ENCODE measurements around the gene RUNX1.

The RUNX1 gene

DNA sequence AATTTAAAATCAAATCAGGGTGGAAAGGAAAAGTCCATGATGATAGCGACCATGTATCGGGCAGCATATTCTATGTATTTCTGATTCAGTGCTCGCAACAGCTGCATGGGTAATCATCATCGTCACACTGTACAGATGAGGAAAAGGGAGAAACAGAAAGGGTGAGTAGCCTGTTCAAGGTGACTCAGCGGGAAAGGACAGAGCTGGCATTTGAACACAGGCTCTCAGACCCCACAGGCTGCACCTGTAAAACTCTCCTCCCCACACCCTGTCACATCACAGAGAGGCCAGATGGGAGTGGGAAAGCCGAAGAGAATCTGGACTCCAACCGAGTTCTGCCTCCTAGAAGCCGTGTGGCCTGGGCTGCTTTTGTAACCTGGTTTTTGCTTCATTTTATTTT lies 14.0 kb downstream of the RUNX1 start:
- Histone ChIP-seq H3K4me1 (ENCODE audit: control insufficient read depth, insufficient read depth, low read length) (no peaks in the 10 kb centered on the region), H3K27me3 (ENCODE audit: control insufficient read depth, insufficient read depth, low read length) (no peaks in the 10 kb centered on the region), H3K9ac (ENCODE audit: low read depth, low read length) (no peak overlapping the region), H3K9me3 (replicated peaks; ENCODE audit: low read length) (no peaks in the 10 kb centered on the region), H3K4me2 (ENCODE audit: low read length) (no peak overlapping the region), H3K36me3 (ENCODE audit: insufficient read depth, low read length) (peaks cover 19% of the 10 kb centered on the region), H3K4me3 (ENCODE audit: low read length) (no peak overlapping the region)

DNA sequence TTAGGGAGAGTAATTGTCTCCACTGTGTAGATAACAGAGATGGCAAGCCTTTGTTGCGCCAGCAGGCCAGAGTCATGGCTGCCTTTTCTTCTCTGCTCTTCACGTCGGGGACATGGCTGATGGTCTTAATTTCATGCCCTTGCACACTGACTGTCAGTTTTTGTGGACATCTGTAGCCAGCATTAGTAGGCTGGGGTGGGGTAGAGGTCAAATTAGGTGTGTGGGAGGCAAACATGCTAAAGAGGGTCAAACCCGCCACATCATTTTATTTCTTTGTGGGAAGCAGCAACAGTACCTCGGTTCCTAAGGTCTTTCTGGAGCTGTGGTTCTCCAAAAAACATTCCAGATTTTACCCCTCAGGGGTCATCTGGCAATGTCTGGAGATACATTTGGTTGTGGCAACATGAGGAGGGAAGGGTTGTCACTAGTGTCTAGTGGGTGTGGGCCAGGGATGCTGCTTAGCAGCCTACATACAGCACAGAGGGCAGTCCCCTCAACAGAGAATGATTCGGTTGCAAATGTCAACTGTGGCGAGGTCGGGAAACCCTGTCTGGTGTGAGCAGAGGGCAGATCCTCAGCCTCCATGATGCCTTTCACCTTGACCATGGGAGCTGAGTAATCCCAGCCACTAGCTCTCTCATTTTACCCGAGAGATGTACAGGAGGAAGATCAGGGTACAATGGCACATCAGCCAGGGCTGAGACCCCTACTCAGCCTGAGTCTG lies 14.7 kb downstream of the RUNX1 start:
- Histone ChIP-seq H3K9me3 (replicated peaks; ENCODE audit: low read length) (no peaks in the 10 kb centered on the region), H3K9ac (ENCODE audit: low read depth, low read length) (no peak overlapping the region), H3K4me1 (ENCODE audit: control insufficient read depth, insufficient read depth, low read length) (no peaks in the 10 kb centered on the region), H3K27me3 (ENCODE audit: control insufficient read depth, insufficient read depth, low read length) (no peaks in the 10 kb centered on the region), H3K4me3 (ENCODE audit: low read length) (no peak overlapping the region), H3K36me3 (ENCODE audit: insufficient read depth, low read length) (peaks cover 15% of the 10 kb centered on the region), H3K4me2 (ENCODE audit: low read length) (no peak overlapping the region)

DNA sequence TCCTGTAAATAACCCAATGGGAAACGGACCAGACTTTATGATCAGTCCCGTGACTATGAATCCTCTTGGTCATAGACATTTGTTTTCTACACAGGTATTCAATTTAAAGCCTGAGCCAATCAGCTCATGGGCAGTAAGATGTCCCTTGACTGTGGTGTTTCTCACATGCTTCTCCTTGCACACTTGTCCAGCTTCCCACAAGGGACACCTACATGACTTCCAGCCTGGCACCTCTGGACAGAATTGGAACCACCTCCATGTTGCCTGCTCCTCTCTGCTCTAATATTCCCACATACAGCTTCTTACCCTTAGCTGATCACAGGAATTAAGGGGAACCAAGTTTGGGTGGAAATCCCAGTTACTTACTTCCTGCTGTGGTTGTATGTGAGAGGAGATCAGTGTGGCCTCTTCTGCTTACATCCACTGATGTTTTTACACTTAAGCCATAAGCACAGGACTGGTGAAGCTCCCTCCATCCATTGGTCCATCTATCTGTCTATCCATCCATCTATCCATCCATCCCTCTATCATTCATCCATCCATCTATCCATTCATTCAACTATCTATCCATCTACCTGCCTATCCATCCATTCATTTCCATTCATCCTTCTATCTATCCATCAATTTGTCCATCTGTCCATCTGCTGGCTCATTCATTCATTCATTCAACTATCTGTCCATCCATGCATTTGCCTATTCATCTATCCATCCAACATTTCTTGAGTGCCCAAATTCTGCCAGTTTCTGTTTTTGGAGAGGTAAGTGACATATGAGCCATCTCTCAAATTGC lies 16.4 kb downstream of the RUNX1 start:
- Histone ChIP-seq H3K9me3 (replicated peaks; ENCODE audit: low read length) (no peaks in the 10 kb centered on the region), H3K9ac (ENCODE audit: low read depth, low read length) (no peak overlapping the region), H3K27me3 (ENCODE audit: control insufficient read depth, insufficient read depth, low read length) (no peaks in the 10 kb centered on the region), H3K4me2 (ENCODE audit: low read length) (no peak overlapping the region), H3K36me3 (ENCODE audit: insufficient read depth, low read length) (peaks cover 12% of the 10 kb centered on the region), H3K4me1 (ENCODE audit: control insufficient read depth, insufficient read depth, low read length) (peaks cover 6% of the 10 kb centered on the region), H3K4me3 (ENCODE audit: low read length) (no peak overlapping the region)

DNA sequence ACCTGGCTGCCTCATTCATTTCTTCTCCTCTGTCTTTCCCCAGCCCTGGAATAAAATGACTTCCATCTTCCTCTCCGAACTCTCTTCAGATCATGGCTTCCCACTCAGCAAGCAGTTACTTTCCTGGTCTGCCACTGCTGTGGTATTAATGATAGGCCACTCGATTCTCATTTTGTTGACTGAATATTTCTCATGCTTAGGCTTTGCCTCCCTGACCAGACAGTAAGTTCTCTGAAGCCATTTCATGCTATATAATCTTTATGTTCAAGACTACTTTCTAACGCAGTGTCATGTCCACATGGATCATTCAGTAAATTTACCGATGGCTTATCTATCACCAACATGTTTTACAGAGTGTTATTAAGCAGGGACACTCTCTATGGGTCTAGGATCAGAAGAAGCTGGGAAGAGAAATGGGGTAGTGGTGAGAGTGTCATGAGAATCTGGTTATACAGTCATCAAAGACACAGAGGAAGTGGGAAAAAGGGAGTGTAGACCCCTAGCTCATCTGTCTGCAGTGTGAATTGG lies 20.6 kb downstream of the RUNX1 start:
- Histone ChIP-seq H3K27me3 (ENCODE audit: control insufficient read depth, insufficient read depth, low read length) (no peaks in the 10 kb centered on the region), H3K4me2 (ENCODE audit: low read length) (no peak overlapping the region), H3K4me3 (ENCODE audit: low read length) (no peak overlapping the region), H3K9me3 (replicated peaks; ENCODE audit: low read length) (no peaks in the 10 kb centered on the region), H3K4me1 (ENCODE audit: control insufficient read depth, insufficient read depth, low read length) (peaks cover 13% of the 10 kb centered on the region), H3K9ac (ENCODE audit: low read depth, low read length) (no peak overlapping the region), H3K36me3 (ENCODE audit: insufficient read depth, low read length) (peaks cover 6% of the 10 kb centered on the region)

DNA sequence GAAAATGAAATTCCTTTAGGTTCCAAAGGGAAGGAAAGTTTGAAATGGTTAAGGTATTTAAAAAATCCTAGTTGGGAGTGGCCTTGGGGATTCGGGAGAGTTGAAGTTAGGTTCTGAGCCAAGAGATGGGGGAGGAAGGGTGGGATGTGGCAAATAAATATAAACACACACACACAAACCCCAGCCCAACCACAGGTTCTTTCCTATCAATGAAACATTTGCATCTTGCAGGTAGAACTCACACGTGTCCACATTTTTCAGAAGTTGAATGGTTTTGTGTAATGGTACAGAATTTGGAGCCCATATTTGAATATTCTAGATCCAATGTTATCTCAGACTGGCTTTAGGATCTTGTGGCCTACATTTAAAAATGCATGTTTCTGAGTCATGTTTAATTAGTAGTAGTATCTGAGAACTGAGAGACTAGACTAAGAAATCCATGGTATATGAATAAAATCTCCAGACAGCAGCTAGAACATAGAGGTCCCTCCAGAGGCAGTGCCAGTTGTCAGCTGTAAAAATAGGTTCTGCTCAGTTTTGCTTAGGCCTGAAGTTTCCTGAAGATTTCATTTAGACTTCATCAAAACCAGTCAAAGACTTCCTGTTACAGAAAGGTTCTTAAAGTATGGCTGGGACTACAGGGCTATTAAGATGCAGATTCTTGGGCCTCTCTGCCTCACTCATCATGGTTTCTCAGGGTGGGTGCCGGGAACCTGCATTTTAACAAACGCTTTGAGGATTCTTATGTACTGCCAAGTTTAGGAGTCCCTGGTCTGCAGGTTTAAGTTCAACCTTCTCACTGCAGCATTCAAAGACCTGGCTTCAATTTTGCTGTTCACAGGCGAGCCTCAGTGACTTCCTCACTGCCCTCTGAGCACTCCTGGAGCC lies 21.3 kb downstream of the RUNX1 start:
- H3K9me3 ChIP-seq (replicated peaks; ENCODE audit: low read length) = no peaks in the 10 kb centered on the region
- no peak overlapping the region for H3K4me3 ChIP-seq (ENCODE audit: low read length)
- peaks cover 6% of the 10 kb centered on the region for H3K36me3 ChIP-seq (ENCODE audit: insufficient read depth, low read length)
- no peak overlapping the region for H3K9ac ChIP-seq (ENCODE audit: low read depth, low read length)
- H3K4me1 ChIP-seq (ENCODE audit: control insufficient read depth, insufficient read depth, low read length) = peaks cover 13% of the 10 kb centered on the region
- H3K27me3 ChIP-seq (ENCODE audit: control insufficient read depth, insufficient read depth, low read length) = no peaks in the 10 kb centered on the region
- no peak overlapping the region for H3K4me2 ChIP-seq (ENCODE audit: low read length)

DNA sequence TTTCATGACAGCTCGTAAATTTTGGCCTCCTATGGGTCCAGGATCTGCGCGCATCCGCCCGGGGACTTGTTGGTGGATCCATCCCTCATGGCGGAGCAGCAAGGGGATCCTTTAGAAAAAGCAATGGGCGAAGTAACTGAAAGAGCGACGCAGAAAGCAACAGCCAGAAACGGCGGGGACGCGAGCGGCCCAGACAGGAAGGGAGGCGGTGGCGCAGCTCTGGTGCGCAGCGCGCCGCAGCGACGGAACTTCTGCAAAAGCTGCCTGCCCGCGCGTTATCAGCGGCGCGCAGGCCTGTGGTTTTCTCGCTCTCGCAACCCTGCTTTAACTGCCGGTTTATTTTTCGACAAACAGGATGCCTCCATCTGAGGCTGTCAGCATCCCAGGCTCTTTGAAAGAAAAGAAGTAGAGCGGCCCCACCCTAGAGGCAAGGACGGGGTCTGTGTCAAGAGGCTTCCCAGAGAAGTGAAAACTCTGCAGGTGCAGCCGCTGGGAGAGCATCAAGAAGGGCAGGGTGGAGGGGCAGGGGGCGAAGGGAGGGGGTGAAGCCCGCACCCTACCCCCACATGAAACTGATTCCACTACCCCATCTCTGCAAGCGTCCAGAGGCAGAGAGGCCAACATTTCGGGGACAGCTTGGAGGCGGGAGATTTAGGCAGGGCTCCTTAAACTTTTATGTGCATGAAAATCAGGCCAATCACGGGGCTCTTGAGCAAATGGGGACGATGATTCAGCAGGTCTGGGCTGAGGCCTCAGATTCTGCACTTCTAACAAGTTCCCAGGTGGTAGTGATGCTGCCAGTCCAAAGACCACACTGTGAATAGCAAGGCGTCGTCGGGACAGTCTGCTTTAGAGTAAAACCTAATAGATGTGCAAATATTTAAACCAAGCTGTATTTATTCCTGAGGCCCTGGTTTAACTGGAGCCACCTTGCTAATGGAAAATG lies 22.2 kb downstream of the RUNX1 start:
- Histone ChIP-seq H3K27me3 (ENCODE audit: control insufficient read depth, insufficient read depth, low read length) (no peaks in the 10 kb centered on the region), H3K4me2 (ENCODE audit: low read length) (no peak overlapping the region), H3K9me3 (replicated peaks; ENCODE audit: low read length) (no peaks in the 10 kb centered on the region), H3K4me3 (ENCODE audit: low read length) (no peak overlapping the region), H3K4me1 (ENCODE audit: control insufficient read depth, insufficient read depth, low read length) (peaks cover 13% of the 10 kb centered on the region), H3K9ac (ENCODE audit: low read depth, low read length) (no peak overlapping the region), H3K36me3 (ENCODE audit: insufficient read depth, low read length) (peaks cover 5% of the 10 kb centered on the region)

DNA sequence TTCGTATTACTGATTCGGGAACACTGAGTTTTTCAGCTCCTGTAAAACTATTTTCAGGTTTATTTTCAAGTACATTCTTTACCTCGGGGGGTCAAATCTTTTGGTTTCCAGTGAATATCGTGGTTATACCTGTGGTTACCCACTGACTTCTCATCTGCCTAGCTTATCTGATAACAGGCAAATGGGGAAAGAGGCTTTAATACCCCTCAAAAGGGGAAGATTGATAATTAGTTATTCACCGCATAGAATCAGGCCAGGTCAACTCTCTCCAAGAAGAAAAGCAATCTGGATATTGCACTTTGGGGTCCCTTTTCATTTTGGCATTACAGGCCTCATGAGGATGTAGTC lies 23.0 kb downstream of the RUNX1 start:
- Histone ChIP-seq H3K9ac (ENCODE audit: low read depth, low read length) (no peak overlapping the region), H3K27me3 (ENCODE audit: control insufficient read depth, insufficient read depth, low read length) (no peaks in the 10 kb centered on the region), H3K9me3 (replicated peaks; ENCODE audit: low read length) (no peaks in the 10 kb centered on the region), H3K4me1 (ENCODE audit: control insufficient read depth, insufficient read depth, low read length) (peaks cover 16% of the 10 kb centered on the region), H3K4me3 (ENCODE audit: low read length) (no peak overlapping the region), H3K4me2 (ENCODE audit: low read length) (no peak overlapping the region), H3K36me3 (ENCODE audit: insufficient read depth, low read length) (peaks cover 12% of the 10 kb centered on the region)

DNA sequence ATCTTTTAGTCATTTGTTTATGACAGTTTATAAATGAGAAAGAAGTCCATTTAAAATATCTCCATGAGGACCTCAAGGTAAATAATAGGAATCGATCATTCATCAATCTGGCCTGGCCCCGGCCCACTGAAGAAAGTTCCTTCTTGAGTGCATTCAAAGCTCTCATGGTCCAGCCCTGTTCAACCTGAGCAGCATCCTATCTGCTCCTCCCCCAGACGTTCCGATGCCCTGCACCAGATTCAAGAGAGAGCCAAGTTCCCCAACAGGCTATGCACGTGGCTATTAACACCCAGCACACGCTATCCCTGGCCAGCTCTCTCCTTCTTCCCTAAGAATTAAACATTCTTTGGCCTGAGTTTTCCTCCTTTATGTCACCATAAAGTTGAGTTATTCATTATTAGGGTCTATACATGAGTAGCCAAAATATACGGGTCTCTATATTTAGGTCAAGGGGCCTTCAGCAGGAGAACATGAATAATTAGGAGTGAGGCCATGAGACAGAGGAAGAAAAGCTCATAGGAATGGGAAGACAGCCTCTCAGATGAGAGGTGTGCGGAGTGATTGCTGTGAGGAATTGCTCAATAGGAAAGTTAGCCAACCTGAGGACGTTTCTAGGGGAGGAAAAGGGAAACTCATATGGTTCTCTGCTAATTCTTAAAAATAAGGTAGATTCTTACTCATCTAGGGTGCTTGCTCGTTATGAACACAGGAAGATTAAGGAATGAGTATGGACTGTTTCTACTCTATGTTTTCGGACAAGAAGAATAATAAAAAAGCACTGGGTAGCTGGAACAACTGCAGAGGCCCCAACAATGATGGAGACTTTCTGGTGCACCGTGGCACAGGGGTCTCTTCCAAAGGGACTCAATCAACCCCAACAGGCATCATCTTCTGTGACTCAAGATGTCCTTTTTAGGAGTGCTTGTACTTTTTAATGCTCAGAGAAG lies 23.6 kb downstream of the RUNX1 start:
- Histone ChIP-seq H3K4me3 (ENCODE audit: low read length) (no peak overlapping the region), H3K9me3 (replicated peaks; ENCODE audit: low read length) (no peaks in the 10 kb centered on the region), H3K9ac (ENCODE audit: low read depth, low read length) (no peak overlapping the region), H3K36me3 (ENCODE audit: insufficient read depth, low read length) (peaks cover 14% of the 10 kb centered on the region), H3K4me2 (ENCODE audit: low read length) (no peak overlapping the region), H3K27me3 (ENCODE audit: control insufficient read depth, insufficient read depth, low read length) (no peaks in the 10 kb centered on the region), H3K4me1 (ENCODE audit: control insufficient read depth, insufficient read depth, low read length) (peaks cover 22% of the 10 kb centered on the region)

DNA sequence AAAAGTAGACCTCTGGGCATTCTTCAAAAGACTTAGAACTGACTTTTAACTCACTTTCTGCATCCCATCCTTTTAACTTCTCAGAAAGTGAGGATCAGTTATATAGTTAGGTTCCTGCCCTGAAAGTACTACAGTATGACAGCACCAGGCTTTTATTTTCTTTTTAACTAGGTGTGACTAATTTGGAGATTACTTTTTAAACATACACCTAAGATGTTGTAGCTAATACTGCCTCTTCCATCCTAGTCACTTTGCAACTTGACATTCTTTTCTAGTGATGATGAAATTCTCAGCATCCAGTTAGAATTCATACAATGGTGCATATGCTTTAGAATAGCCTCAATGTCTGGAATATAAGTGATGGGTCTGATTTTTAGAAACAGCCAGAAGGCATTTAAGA lies 24.6 kb downstream of the RUNX1 start:
- H3K4me1 ChIP-seq (ENCODE audit: control insufficient read depth, insufficient read depth, low read length) = peaks cover 22% of the 10 kb centered on the region
- H3K4me3 ChIP-seq (ENCODE audit: low read length) = no peak overlapping the region
- H3K4me2 ChIP-seq (ENCODE audit: low read length) = no peak overlapping the region
- H3K36me3 ChIP-seq (ENCODE audit: insufficient read depth, low read length) = peaks cover 14% of the 10 kb centered on the region
- no peak overlapping the region for H3K9ac ChIP-seq (ENCODE audit: low read depth, low read length)
- no peaks in the 10 kb centered on the region for H3K27me3 ChIP-seq (ENCODE audit: control insufficient read depth, insufficient read depth, low read length)
- H3K9me3 ChIP-seq (replicated peaks; ENCODE audit: low read length) = no peaks in the 10 kb centered on the region

DNA sequence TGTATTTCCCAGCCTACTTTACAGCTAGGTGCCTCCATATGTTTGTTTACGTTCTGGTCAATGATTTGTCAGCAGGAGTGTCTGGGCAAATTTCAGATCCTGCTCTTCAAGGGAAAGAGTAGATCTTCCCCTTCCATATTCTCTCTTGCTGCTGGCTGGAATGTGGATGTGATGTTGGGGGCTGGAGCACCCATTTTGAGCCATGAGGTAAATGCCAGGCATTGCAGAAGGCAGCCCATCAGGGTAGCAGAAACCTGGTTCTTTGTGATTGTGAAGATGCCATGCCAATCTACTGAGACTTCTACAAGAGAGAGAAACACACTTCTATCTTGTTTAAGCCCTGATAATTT lies 25.1 kb downstream of the RUNX1 start:
- H3K4me3 ChIP-seq (ENCODE audit: low read length) = no peak overlapping the region
- H3K36me3 ChIP-seq (ENCODE audit: insufficient read depth, low read length) = peaks cover 14% of the 10 kb centered on the region
- H3K27me3 ChIP-seq (ENCODE audit: control insufficient read depth, insufficient read depth, low read length) = no peaks in the 10 kb centered on the region
- no peak overlapping the region for H3K4me2 ChIP-seq (ENCODE audit: low read length)
- H3K9ac ChIP-seq (ENCODE audit: low read depth, low read length) = no peak overlapping the region
- no peaks in the 10 kb centered on the region for H3K9me3 ChIP-seq (replicated peaks; ENCODE audit: low read length)
- peaks cover 22% of the 10 kb centered on the region for H3K4me1 ChIP-seq (ENCODE audit: control insufficient read depth, insufficient read depth, low read length)

All from skeletal muscle satellite cell (primary cell).